A673 (cell line): ENCODE data around the gene GSTO2. TPM values are rescaled to one million over a fixed set of nuclear protein-coding genes. Genes with fewer than 3 reads are reported as not detected.

Source experiments
- BruUV-seq: library from RNA; stranded (reverse); fragments of 400-500 nt; replicated peaks from 2 replicates; lab custom pipeline; 2021; lab: Mats Ljungman, UMichigan
- CTCF ChIA-PET: fragments of 300-600 bp; sonication (Branson Sonifier 250); formaldehyde crosslinking; loops from one replicate; lab custom pipeline; 2022; ENCODE audit warnings: antibody characterized with exemption; lab: Charles Lee
- POLR2A ChIA-PET: fragments of 300-600 bp; sonication (Branson Sonifier 250); formaldehyde crosslinking; loops from one replicate; lab custom pipeline; 2022; ENCODE audit warnings: antibody characterized with exemption; ENCODE audit not compliant: low non-redundant PET; lab: Charles Lee
- DNase-seq: peaks from one replicate; pipeline ENCODE4 v3.0.0-alpha.2; 2015; ENCODE audit warnings: low spot score
- H3K27ac ChIP-seq: fragments of 200-600 bp; sonication (generic); 2 replicates; pipeline ENCODE4 v1.5.1; 2016; ENCODE audit warnings: mixed run types, low read depth, mild to moderate bottlenecking, mixed read lengths, antibody characterized with exemption, low read length; ENCODE audit not compliant: poor library complexity, severe bottlenecking
- H3K27me3 ChIP-seq: fragments of 200-600 bp; sonication (generic); replicated peaks from 2 replicates; pipeline ENCODE4 v1.6.1; 2017; ENCODE audit warnings: mixed run types, low read depth, mild to moderate bottlenecking, mixed read lengths, antibody characterized with exemption, low read length; ENCODE audit not compliant: insufficient read depth, poor library complexity
- H3K36me3 ChIP-seq: fragments of 200-600 bp; sonication (generic); 2 replicates; pipeline ENCODE4 v1.6.1; 2016; ENCODE audit warnings: mixed run types, mild to moderate bottlenecking, mixed read lengths, antibody characterized with exemption, low read length; ENCODE audit not compliant: insufficient read depth, poor library complexity, severe bottlenecking
- H3K4me1 ChIP-seq: fragments of 200-600 bp; sonication (generic); 2 replicates; pipeline ENCODE4 v1.6.1; 2017; ENCODE audit warnings: mixed run types, mild to moderate bottlenecking, mixed read lengths, antibody characterized with exemption, low read length; ENCODE audit not compliant: insufficient read depth, poor library complexity, severe bottlenecking
- H3K4me3 ChIP-seq: fragments of 200-600 bp; sonication (generic); 2 replicates; pipeline ENCODE4 v1.5.1; 2016; ENCODE audit warnings: low read depth, mixed run types, mild to moderate bottlenecking, mixed read lengths, low read length; ENCODE audit not compliant: poor library complexity, severe bottlenecking
- H3K9me3 ChIP-seq: fragments of 200-600 bp; sonication (generic); 2 replicates; pipeline ENCODE4 v1.6.1; 2016; ENCODE audit warnings: mixed run types, low read depth, mild to moderate bottlenecking, mixed read lengths, antibody characterized with exemption, low read length; ENCODE audit not compliant: poor library complexity, severe bottlenecking
- CTCF ChIP-seq: fragments of 300-800, 200-600 bp; sonication (generic); conservative IDR thresholded peaks from 2 replicates; pipeline ENCODE4 v1.5.1; 2017; ENCODE audit warnings: low read depth, mild to moderate bottlenecking, antibody characterized with exemption, low read length, moderate library complexity, mixed read lengths
- EZH2 ChIP-seq: fragments of 200-600 bp; sonication (generic); IDR thresholded peaks from 2 replicates; pipeline ENCODE4 v1.6.1; 2017; ENCODE audit warnings: borderline replicate concordance, low read depth, mild to moderate bottlenecking, mixed read lengths, antibody characterized with exemption, low read length; ENCODE audit not compliant: poor library complexity, severe bottlenecking
- intact Hi-C: fragments of 100-400 bp; cut with micrococcal nuclease; formaldehyde crosslinking; loops from one replicate; pipeline ENCODE4 v1.10.0; 2022; ENCODE audit not compliant: unreplicated experiment
- total RNA-seq: library from RNA; stranded (reverse); gene quantifications from 2 replicates; pipeline ENCODE4 v1.2.3, GENCODE V29; 2021

Gene GSTO2
- total RNA-seq, 1 experiment from 2014 or later: 0.26 TPM

- intact Hi-C loops: no loop called here
- ChIA-PET POLR2A (no interaction called here), CTCF (interaction anchor here (0.6 to 0.8 kb wide), 2 partner anchors 19 to 25 kb away, joined by 3 to 5 read pairs; no protein-coding TSS in a partner anchor)
- Histone ChIP-seq H3K27me3 (no peaks in the 10 kb centered on the region), H3K36me3 (peaks cover 23% of the 10 kb centered on the region), H3K9me3 (no peaks in the 10 kb centered on the region), H3K4me1 (peaks cover 33% of the 10 kb centered on the region), H3K4me3 (peak overlapping the region; percentile 81), H3K27ac (peak overlapping the region; percentile 96)
- TSS peak; percentile 45 for BruUV-seq
- peak; percentile 28 for DNase-seq
- no peak for TF ChIP-seq CTCF
- TF ChIP-seq EZH2: no peak
These were observed 13.5 kb upstream of the GSTO2 start for GRCh38 chr10:104255311-104255981.

GRCh38 chr10:104256335-104256961 is 12.5 kb upstream of the GSTO2 start:
- H3K27ac ChIP-seq: peak overlapping the region; percentile 96
- peak overlapping the region; percentile 81 for H3K4me3 ChIP-seq
- no peak for DNase-seq
- intact Hi-C loops: no loop called here
- POLR2A ChIA-PET: interaction anchor here (0.6 kb wide), 2 partner anchors 13 to 90 kb away, joined by 3 to 5 read pairs; partner anchors contain the start of gene GSTO2
- no peaks in the 10 kb centered on the region for H3K27me3 ChIP-seq
- BruUV-seq: no TSS peak
- CTCF ChIA-PET: interaction anchor here (0.7 kb wide), 1 partner anchor 375 kb away, joined by 3 read pairs; no protein-coding TSS in a partner anchor
- H3K9me3 ChIP-seq: no peaks in the 10 kb centered on the region
- H3K36me3 ChIP-seq: peaks cover 30% of the 10 kb centered on the region
- peaks cover 40% of the 10 kb centered on the region for H3K4me1 ChIP-seq
- no peak for TF ChIP-seq EZH2
- TF ChIP-seq CTCF: no peak

- DNase-seq: no peak
- Histone ChIP-seq H3K9me3 (no peaks in the 10 kb centered on the region), H3K36me3 (peaks cover 37% of the 10 kb centered on the region), H3K27ac (no peak overlapping the region), H3K4me3 (no peak overlapping the region), H3K27me3 (no peaks in the 10 kb centered on the region), H3K4me1 (peaks cover 41% of the 10 kb centered on the region)
- no TSS peak for BruUV-seq
- ChIA-PET POLR2A (interaction anchor here (0.6 kb wide), 1 partner anchor 91 kb away, joined by 5 read pairs; no protein-coding TSS in a partner anchor), CTCF (no interaction called here)
- TF ChIP-seq EZH2 (no peak), CTCF (no peak)
- intact Hi-C loops: no loop called here
These were observed 11.7 kb upstream of the GSTO2 start for GRCh38 chr10:104257235-104257634.
